ENCODE data around the gene METTL16.

- no peak for TF ChIP-seq ZNF70 (CRISPR knock-in tag; IDR thresholded peaks at IDR 0.05)
- TF ChIP-seq BACH2 (CRISPR knock-in tag; IDR thresholded peaks at IDR 0.05; ENCODE audit: borderline replicate concordance): no peak
- TF ChIP-seq PATZ1 (CRISPR knock-in tag; IDR thresholded peaks at IDR 0.05; ENCODE audit: borderline replicate concordance): no peak
- no peak for TF ChIP-seq SNAI2 (CRISPR knock-in tag; IDR thresholded peaks at IDR 0.05)
- no peak for TF ChIP-seq ZNF8 (CRISPR knock-in tag; IDR thresholded peaks at IDR 0.05)
- TF ChIP-seq TOX (CRISPR knock-in tag; IDR thresholded peaks at IDR 0.05; ENCODE audit: borderline replicate concordance): no peak
- no peak for TF ChIP-seq GLIS3 (CRISPR knock-in tag; IDR thresholded peaks at IDR 0.05)
- TF ChIP-seq RARB (CRISPR knock-in tag; IDR thresholded peaks at IDR 0.05): no peak
- TF ChIP-seq ZC3H10 (CRISPR knock-in tag; IDR thresholded peaks at IDR 0.05): no peak
- no peak for TF ChIP-seq ZFP3 (CRISPR knock-in tag; IDR thresholded peaks at IDR 0.05)
Measured at GRCh38 chr17:2453866-2454265, 57.8 kb downstream of the METTL16 start.
